Measurements from ENCODE around the gene SMIM5. TPM values are rescaled to one million over a fixed set of nuclear protein-coding genes. Genes with fewer than 3 reads are reported as not detected.

SMIM5 gene
- total and polyA plus RNA-seq, 2 donors (not counting 3 experiments of a cell fraction or from before 2014, with no cell fraction given) = not detected

GRCh38 chr17:75645889-75646637 is 12.8 kb downstream of the SMIM5 start:
- intact Hi-C loops (cut with micrococcal nuclease) (loop anchor here (1.0 kb wide), 1 partner anchor 8 kb away; no protein-coding TSS in a partner anchor), dilution Hi-C loops (cut with MboI; ENCODE audit: extremely low pct_ligation_motif_present, low sequenced_read_pairs) (no loop called here)
- Histone ChIP-seq H3K79me2 (ENCODE audit: control insufficient read depth, insufficient read depth, low read length) (no peaks in the 10 kb centered on the region), H3K9me3 (replicated peaks; ENCODE audit: control insufficient read depth, insufficient read depth, low read length) (no peaks in the 10 kb centered on the region), H3K4me3 (replicated peaks in 1 of 3; ENCODE audit: insufficient read depth in 1 of 3, low read depth in 1 of 3, low read length in 3 of 3) (no peak overlapping the region), H2AFZ (ENCODE audit: low read depth, low read length) (peak overlapping the region; percentile 48), H3K27ac (ENCODE audit: insufficient read depth, low read depth, low read length) (peak overlapping the region; percentile 88), H3K9ac (replicated peaks; ENCODE audit: extremely low read depth, insufficient read depth, low read length) (peak overlapping the region; percentile 51), H3K4me1 (ENCODE audit: control insufficient read depth, extremely low read depth, insufficient read depth, low read length) (peaks cover 16% of the 10 kb centered on the region), H3K4me2 (ENCODE audit: insufficient read depth, low read length) (peak overlapping the region; percentile 34), H4K20me1 (replicated peaks; ENCODE audit: control insufficient read depth, extremely low read depth, insufficient read depth, low read length) (no peaks in the 10 kb centered on the region), H3K27me3 (ENCODE audit: control insufficient read depth in 2 of 2, insufficient read depth in 2 of 2, low read length in 2 of 2) (no peaks in the 10 kb centered on the region), H3K36me3 (ENCODE audit: control insufficient read depth in 2 of 2, extremely low read depth in 1 of 2, insufficient read depth in 2 of 2, low read length in 2 of 2) (peaks cover 5 to 7% of the 10 kb centered on the region in 2 experiments), H3K9me1 (replicated peaks; ENCODE audit: control insufficient read depth, extremely low read depth, insufficient read depth, low read length) (no peaks in the 10 kb centered on the region)
- peak; percentile 88 for FAIRE-seq
- POLR2A ChIA-PET = interaction anchor here (2.1 kb wide), 1 partner anchor 12 kb away, joined by 6 read pairs; no protein-coding TSS in a partner anchor
- no TSS peak for BruUV-seq (replicated peaks)
- TF ChIP-seq POLR2AphosphoS5 (IDR thresholded peaks at IDR 0.05; ENCODE audit: insufficient read depth, low read depth, low read length) = peak; percentile 26
- TF ChIP-seq EZH2 (IDR thresholded peaks at IDR 0.05; ENCODE audit: borderline replicate concordance, low read depth, low read length, severe bottlenecking) = no peak
- CTCF ChIA-PET = interaction anchor here (0.8 to 19.2 kb wide), 8 partner anchors 8 to 107 kb away, joined by 3 to 446 read pairs (median 5); partner anchors contain the start of gene SMIM5
- DNase-seq (ENCODE audit: low read depth, low spot score) = peak; percentile 80

- Histone ChIP-seq H3K4me1 (ENCODE audit: control insufficient read depth, extremely low read depth, insufficient read depth, low read length) (peaks cover 16% of the 10 kb centered on the region), H2AFZ (ENCODE audit: low read depth, low read length) (peak overlapping the region; percentile 48), H3K36me3 (ENCODE audit: control insufficient read depth in 2 of 2, extremely low read depth in 1 of 2, insufficient read depth in 2 of 2, low read length in 2 of 2) (peaks cover 6 to 7% of the 10 kb centered on the region in 2 experiments), H3K79me2 (ENCODE audit: control insufficient read depth, insufficient read depth, low read length) (no peaks in the 10 kb centered on the region), H3K9me3 (replicated peaks; ENCODE audit: control insufficient read depth, insufficient read depth, low read length) (no peaks in the 10 kb centered on the region), H3K27ac (ENCODE audit: insufficient read depth, low read depth, low read length) (peak overlapping the region; percentile 88), H3K9me1 (replicated peaks; ENCODE audit: control insufficient read depth, extremely low read depth, insufficient read depth, low read length) (no peaks in the 10 kb centered on the region), H4K20me1 (replicated peaks; ENCODE audit: control insufficient read depth, extremely low read depth, insufficient read depth, low read length) (no peaks in the 10 kb centered on the region), H3K4me3 (replicated peaks in 1 of 3; ENCODE audit: insufficient read depth in 1 of 3, low read depth in 1 of 3, low read length in 3 of 3) (no peak overlapping the region), H3K9ac (replicated peaks; ENCODE audit: extremely low read depth, insufficient read depth, low read length) (peak overlapping the region; percentile 24), H3K4me2 (ENCODE audit: insufficient read depth, low read length) (no peak overlapping the region), H3K27me3 (ENCODE audit: control insufficient read depth in 2 of 2, insufficient read depth in 2 of 2, low read length in 2 of 2) (no peaks in the 10 kb centered on the region)
- intact Hi-C loops (cut with micrococcal nuclease) = loop anchor here (1.0 kb wide), 1 partner anchor 8 kb away; no protein-coding TSS in a partner anchor
- TF ChIP-seq MAX (IDR thresholded peaks at IDR 0.05; ENCODE audit: insufficient read depth, insufficient read length) = no peak
- no peak for TF ChIP-seq POLR2A (IDR thresholded peaks at IDR 0.05; ENCODE audit: low read depth, low read length)
- TF ChIP-seq JUN (IDR thresholded peaks at IDR 0.05; ENCODE audit: borderline replicate concordance, insufficient read depth, insufficient read length, low read depth) = no peak
- TF ChIP-seq GATA2 (IDR thresholded peaks at IDR 0.05; ENCODE audit: insufficient read depth, insufficient read length, low read depth, low read length) = no peak
- no peak for TF ChIP-seq MYC (IDR thresholded peaks at IDR 0.05; ENCODE audit: low read depth, low read length)
- no peak for TF ChIP-seq EZH2 (IDR thresholded peaks at IDR 0.05; ENCODE audit: borderline replicate concordance, low read depth, low read length, severe bottlenecking)
- TF ChIP-seq FOS (IDR thresholded peaks at IDR 0.05; ENCODE audit: borderline replicate concordance, insufficient read depth, low read length) = no peak
- no peak for TF ChIP-seq POLR2AphosphoS5 (IDR thresholded peaks at IDR 0.05; ENCODE audit: insufficient read depth, low read depth, low read length)
- no peak for TF ChIP-seq CTCF (IDR thresholded peaks at IDR 0.05; ENCODE audit: extremely low read depth in 1 of 2, insufficient read depth in 1 of 2, low read depth in 1 of 2, low read length in 2 of 2)
- no peak for DNase-seq (ENCODE audit: low read depth, low spot score)
- ChIA-PET CTCF (interaction anchor here (1.3 to 19.2 kb wide), 5 partner anchors 8 to 107 kb away, joined by 4 to 446 read pairs (median 16); partner anchors contain the start of gene SMIM5), POLR2A (interaction anchor here (2.1 kb wide), 1 partner anchor 11 kb away, joined by 6 read pairs; no protein-coding TSS in a partner anchor)
- FAIRE-seq = no peak
- no TSS peak for BruUV-seq (replicated peaks)
- dilution Hi-C loops (cut with MboI; ENCODE audit: extremely low pct_ligation_motif_present, low sequenced_read_pairs) = no loop called here
Measured at GRCh38 chr17:75646638-75646992, 13.4 kb downstream of the SMIM5 start.
